ENCODE measurements around the gene COX8A. TPM values are rescaled to one million over a fixed set of nuclear protein-coding genes. Genes with fewer than 3 reads are reported as not detected.

Gene COX8A
- total RNA-seq, 1 donor from 2014 or later: 86.0 TPM

DNA sequence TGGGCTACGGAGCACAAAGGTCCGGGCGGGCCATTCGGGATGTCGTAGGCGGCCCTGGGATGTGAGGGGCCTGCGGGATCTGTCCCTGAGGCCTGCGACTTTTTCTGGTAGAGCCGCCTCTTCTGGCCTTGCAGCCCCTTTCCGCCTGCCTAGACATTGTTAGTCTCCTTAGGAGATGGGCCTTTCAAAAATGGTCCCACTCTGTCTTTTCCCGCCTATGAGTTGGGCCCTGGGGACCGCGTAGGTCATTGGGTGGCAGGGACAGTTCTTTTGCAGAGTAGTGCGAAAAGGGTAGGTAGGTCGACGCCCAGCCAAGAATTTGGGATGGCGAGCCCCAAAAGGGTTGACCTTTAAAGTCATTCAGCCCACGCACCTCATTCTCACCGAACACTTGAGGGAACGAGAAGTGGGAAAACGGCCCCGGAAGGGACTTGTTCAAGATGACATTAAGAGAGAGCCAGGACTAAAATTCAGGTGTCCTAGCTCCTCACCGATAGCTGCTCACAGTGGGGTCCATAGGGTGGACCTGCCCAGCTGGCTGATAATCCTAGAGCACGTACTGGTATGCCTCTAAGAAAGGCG, 12.6 kb downstream of the COX8A start:
- Histone ChIP-seq H3K79me2 (ENCODE audit: low read depth) (peaks cover 72% of the 10 kb centered on the region), H3F3A (ENCODE audit: low read depth) (peaks cover 34% of the 10 kb centered on the region), H2AFZ (replicated peaks) (no peak overlapping the region), H3K9ac (peak overlapping the region; percentile 86), H3K27ac (peak overlapping the region; percentile 98), H3K9me3 (ENCODE audit: low read depth) (no peaks in the 10 kb centered on the region), H4K20me1 (ENCODE audit: low read depth) (peaks cover 44% of the 10 kb centered on the region), H3K27me3 (no peaks in the 10 kb centered on the region), H3K4me2 (peak overlapping the region; percentile 98), H3K36me3 (no peaks in the 10 kb centered on the region), H3K4me3 (peak overlapping the region; percentile 85), H3K4me1 (peaks cover 16% of the 10 kb centered on the region)
- Mint-ChIP-seq H3K4me1 (peaks cover 29% of the 10 kb centered on the region), H3K4me3 (peak overlapping the region; percentile 89), H3K27ac (peak overlapping the region; percentile 69), H3K36me3 (peaks cover 20% of the 10 kb centered on the region), H3K9me3 (no peaks in the 10 kb centered on the region), H3K27me3 (ENCODE audit: insufficient read depth, low read depth) (peaks cover 18% of the 10 kb centered on the region)
- DNase-seq (ENCODE audit: low spot score): no peak
- TF ChIP-seq EZH2 (IDR thresholded peaks at IDR 0.05) (no peak), EZH2phosphoT487 (IDR thresholded peaks at IDR 0.05) (no peak)

DNA sequence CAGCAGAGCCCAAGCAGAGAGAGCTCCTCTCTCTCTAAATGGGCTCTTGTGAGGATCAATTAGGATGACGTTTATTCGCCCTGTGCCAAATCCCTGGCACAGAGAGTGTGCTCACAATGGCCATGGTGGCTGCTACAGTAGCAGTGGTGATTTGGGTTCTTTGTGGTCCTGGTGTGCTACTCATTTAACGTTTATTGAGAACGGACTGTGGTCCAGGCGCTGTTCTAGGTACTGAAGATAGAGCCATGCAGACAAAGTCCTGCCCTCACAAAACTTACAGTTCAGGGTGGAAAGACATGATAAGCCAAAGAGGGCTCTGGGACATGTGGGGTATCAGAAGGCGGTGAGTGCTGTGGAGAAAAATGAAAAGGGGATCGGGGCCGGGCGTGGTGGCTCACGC, 17.1 kb downstream of the COX8A start:
- Histone ChIP-seq H3F3A (ENCODE audit: low read depth) (peaks cover 15% of the 10 kb centered on the region), H3K27me3 (no peaks in the 10 kb centered on the region), H3K36me3 (no peaks in the 10 kb centered on the region), H3K79me2 (ENCODE audit: low read depth) (peaks cover 59% of the 10 kb centered on the region), H3K4me1 (peaks cover 9% of the 10 kb centered on the region), H4K20me1 (ENCODE audit: low read depth) (peaks cover 82% of the 10 kb centered on the region), H3K4me3 (no peak overlapping the region), H3K9me3 (ENCODE audit: low read depth) (no peaks in the 10 kb centered on the region), H3K9ac (no peak overlapping the region), H3K27ac (no peak overlapping the region), H3K4me2 (no peak overlapping the region), H2AFZ (replicated peaks) (no peak overlapping the region)
- peaks cover 36% of the 10 kb centered on the region for H3K36me3 Mint-ChIP-seq
- peaks cover 16% of the 10 kb centered on the region for H3K27me3 Mint-ChIP-seq (ENCODE audit: insufficient read depth, low read depth)
- H3K4me3 Mint-ChIP-seq: no peak overlapping the region
- TF ChIP-seq EZH2 (IDR thresholded peaks at IDR 0.05) (no peak), EZH2phosphoT487 (IDR thresholded peaks at IDR 0.05) (no peak)
- TF ChIP-seq, protein P1, sequence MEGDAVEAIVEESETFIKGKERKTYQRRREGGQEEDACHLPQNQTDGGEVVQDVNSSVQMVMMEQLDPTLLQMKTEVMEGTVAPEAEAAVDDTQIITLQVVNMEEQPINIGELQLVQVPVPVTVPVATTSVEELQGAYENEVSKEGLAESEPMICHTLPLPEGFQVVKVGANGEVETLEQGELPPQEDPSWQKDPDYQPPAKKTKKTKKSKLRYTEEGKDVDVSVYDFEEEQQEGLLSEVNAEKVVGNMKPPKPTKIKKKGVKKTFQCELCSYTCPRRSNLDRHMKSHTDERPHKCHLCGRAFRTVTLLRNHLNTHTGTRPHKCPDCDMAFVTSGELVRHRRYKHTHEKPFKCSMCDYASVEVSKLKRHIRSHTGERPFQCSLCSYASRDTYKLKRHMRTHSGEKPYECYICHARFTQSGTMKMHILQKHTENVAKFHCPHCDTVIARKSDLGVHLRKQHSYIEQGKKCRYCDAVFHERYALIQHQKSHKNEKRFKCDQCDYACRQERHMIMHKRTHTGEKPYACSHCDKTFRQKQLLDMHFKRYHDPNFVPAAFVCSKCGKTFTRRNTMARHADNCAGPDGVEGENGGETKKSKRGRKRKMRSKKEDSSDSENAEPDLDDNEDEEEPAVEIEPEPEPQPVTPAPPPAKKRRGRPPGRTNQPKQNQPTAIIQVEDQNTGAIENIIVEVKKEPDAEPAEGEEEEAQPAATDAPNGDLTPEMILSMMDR (IDR thresholded peaks at IDR 0.05): no peak
- H3K4me1 Mint-ChIP-seq: peaks cover 19% of the 10 kb centered on the region
- no peaks in the 10 kb centered on the region for H3K9me3 Mint-ChIP-seq
- DNase-seq (ENCODE audit: low spot score): no peak
- H3K27ac Mint-ChIP-seq: no peak overlapping the region

DNA sequence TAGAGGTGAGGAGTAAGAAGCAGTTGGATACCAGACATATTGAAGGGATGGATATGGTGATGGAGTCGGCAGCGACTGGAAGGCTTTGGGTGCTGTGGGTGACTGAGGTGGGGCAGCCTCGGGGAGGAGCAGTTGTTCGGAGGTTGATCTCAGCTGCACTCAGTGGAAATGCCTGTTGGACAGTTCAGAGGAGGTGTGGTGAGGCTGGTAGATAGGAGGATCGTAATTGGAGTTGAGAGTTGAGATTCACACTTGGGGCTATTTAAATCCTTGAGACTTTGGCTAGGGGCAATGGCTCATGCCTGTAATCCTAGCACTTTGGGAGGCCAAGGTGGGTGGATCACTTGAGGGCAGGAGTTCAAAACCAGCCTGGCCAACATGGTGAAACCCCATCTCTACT, 18.7 kb downstream of the COX8A start:
- Mint-ChIP-seq H3K4me3 (no peak overlapping the region), H3K36me3 (peaks cover 41% of the 10 kb centered on the region), H3K27ac (no peak overlapping the region), H3K9me3 (no peaks in the 10 kb centered on the region), H3K4me1 (peaks cover 10% of the 10 kb centered on the region), H3K27me3 (ENCODE audit: insufficient read depth, low read depth) (peaks cover 10% of the 10 kb centered on the region)
- Histone ChIP-seq H3K27ac (no peak overlapping the region), H3K4me3 (no peak overlapping the region), H3F3A (ENCODE audit: low read depth) (peaks cover 10% of the 10 kb centered on the region), H2AFZ (replicated peaks) (no peak overlapping the region), H3K4me1 (peaks cover 2% of the 10 kb centered on the region), H4K20me1 (ENCODE audit: low read depth) (peaks cover 82% of the 10 kb centered on the region), H3K36me3 (no peaks in the 10 kb centered on the region), H3K27me3 (no peaks in the 10 kb centered on the region), H3K4me2 (no peak overlapping the region), H3K9me3 (ENCODE audit: low read depth) (no peaks in the 10 kb centered on the region), H3K79me2 (ENCODE audit: low read depth) (peaks cover 44% of the 10 kb centered on the region), H3K9ac (no peak overlapping the region)
- DNase-seq (ENCODE audit: low spot score): no peak
- TF ChIP-seq EZH2 (IDR thresholded peaks at IDR 0.05) (no peak), EZH2phosphoT487 (IDR thresholded peaks at IDR 0.05) (no peak)
- TF ChIP-seq, protein P1 (IDR thresholded peaks at IDR 0.05): no peak

DNA sequence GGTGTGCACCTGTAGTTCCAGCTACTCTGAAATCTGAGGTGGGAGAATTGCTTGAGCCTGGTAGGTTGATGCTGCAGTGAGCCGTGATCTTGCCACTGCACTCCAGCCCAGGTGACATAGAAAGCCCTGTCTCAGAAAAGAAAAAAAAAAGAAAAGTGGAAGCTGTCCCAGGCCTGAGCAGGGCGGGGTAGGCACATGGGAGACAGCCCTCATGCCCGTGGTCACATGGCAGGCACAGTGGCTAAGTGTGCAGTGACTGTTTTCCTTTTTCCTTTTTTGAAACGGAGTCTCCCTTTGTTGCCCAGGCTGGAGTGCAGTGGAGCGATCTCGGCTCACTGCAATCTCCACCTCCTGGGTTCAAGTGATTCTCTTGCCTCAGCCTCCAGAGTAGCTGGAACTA, 19.6 kb downstream of the COX8A start:
- Histone ChIP-seq H3K4me1 (peaks cover 11% of the 10 kb centered on the region), H3K4me3 (no peak overlapping the region), H3K4me2 (no peak overlapping the region), H3K9ac (no peak overlapping the region), H3K79me2 (ENCODE audit: low read depth) (peaks cover 35% of the 10 kb centered on the region), H3K9me3 (ENCODE audit: low read depth) (no peaks in the 10 kb centered on the region), H2AFZ (replicated peaks) (no peak overlapping the region), H3K27me3 (peaks cover 3% of the 10 kb centered on the region), H3K36me3 (no peaks in the 10 kb centered on the region), H4K20me1 (ENCODE audit: low read depth) (peaks cover 82% of the 10 kb centered on the region), H3K27ac (no peak overlapping the region), H3F3A (ENCODE audit: low read depth) (peaks cover 17% of the 10 kb centered on the region)
- H3K27me3 Mint-ChIP-seq (ENCODE audit: insufficient read depth, low read depth): peaks cover 8% of the 10 kb centered on the region
- H3K4me3 Mint-ChIP-seq: no peak overlapping the region
- DNase-seq (ENCODE audit: low spot score): no peak
- H3K9me3 Mint-ChIP-seq: no peaks in the 10 kb centered on the region
- H3K27ac Mint-ChIP-seq: no peak overlapping the region
- TF ChIP-seq EZH2 (IDR thresholded peaks at IDR 0.05) (no peak), EZH2phosphoT487 (IDR thresholded peaks at IDR 0.05) (no peak)
- TF ChIP-seq, protein P1 (IDR thresholded peaks at IDR 0.05): no peak
- H3K4me1 Mint-ChIP-seq: peaks cover 9% of the 10 kb centered on the region
- H3K36me3 Mint-ChIP-seq: peaks cover 39% of the 10 kb centered on the region

Measured in neural progenitor cell (in vitro differentiated cells).